GM23248 (cell line): ENCODE data around the gene ULK4. TPM values are rescaled to one million over a fixed set of nuclear protein-coding genes. Genes with fewer than 3 reads are reported as not detected.

ENCODE experiments used
- DNase-seq: peaks from one replicate; pipeline ENCODE4 v3.0.0-alpha.2; 2015
- H2AFZ ChIP-seq: fragments of 200-600 bp; sonication (generic); 2 replicates; pipeline ENCODE4 v1.6.1; 2016; ENCODE audit warnings: antibody characterized with exemption
- H3F3A ChIP-seq: fragments of 200-600 bp; sonication (generic); 2 replicates; pipeline ENCODE4 v1.6.1; 2016; ENCODE audit warnings: mild to moderate bottlenecking, antibody characterized with exemption, mixed run types; ENCODE audit not compliant: insufficient read depth
- H3K27ac ChIP-seq: fragments of 200-600 bp; sonication (generic); 2 replicates; pipeline ENCODE4 v1.5.1; 2016; ENCODE audit warnings: mild to moderate bottlenecking
- H3K27me3 ChIP-seq: fragments of 200-600 bp; sonication (generic); replicated peaks from 2 replicates; pipeline ENCODE4 v1.6.1; 2016; ENCODE audit warnings: mild to moderate bottlenecking; ENCODE audit not compliant: insufficient read depth
- H3K36me3 ChIP-seq: fragments of 200-600 bp; sonication (generic); 2 replicates; pipeline ENCODE4 v1.6.1; 2016; ENCODE audit warnings: low read depth, mild to moderate bottlenecking
- H3K4me1 ChIP-seq: fragments of 200-600 bp; sonication (generic); 2 replicates; pipeline ENCODE4 v1.6.1; 2016; ENCODE audit warnings: mild to moderate bottlenecking; ENCODE audit not compliant: insufficient read depth
- H3K4me2 ChIP-seq: fragments of 200-600 bp; sonication (generic); one replicate; pipeline ENCODE4 v1.6.1; 2016; ENCODE audit warnings: mild to moderate bottlenecking; ENCODE audit not compliant: unreplicated experiment
- H3K4me3 ChIP-seq: fragments of 200-600 bp; sonication (generic); 2 replicates; pipeline ENCODE4 v1.5.1; 2016; ENCODE audit warnings: mild to moderate bottlenecking
- H3K79me2 ChIP-seq: fragments of 200-600 bp; sonication (generic); 2 replicates; pipeline ENCODE4 v1.6.1; 2016; ENCODE audit warnings: mild to moderate bottlenecking; ENCODE audit not compliant: insufficient read depth
- H3K9ac ChIP-seq: fragments of 200-600 bp; sonication (generic); 2 replicates; pipeline ENCODE4 v1.6.1; 2016; ENCODE audit warnings: mild to moderate bottlenecking
- H3K9me2 ChIP-seq: fragments of 200-600 bp; sonication (generic); 2 replicates; pipeline ENCODE4 v1.6.1; 2016; ENCODE audit warnings: mixed run types, mild to moderate bottlenecking, moderate library complexity; ENCODE audit not compliant: insufficient read depth
- H3K9me3 ChIP-seq: fragments of 200-600 bp; sonication (generic); one replicate; pipeline ENCODE4 v1.6.1; 2017; ENCODE audit warnings: low read depth
- H4K20me1 ChIP-seq: fragments of 200-600 bp; sonication (generic); 2 replicates; pipeline ENCODE4 v1.6.0; 2016; ENCODE audit not compliant: insufficient read depth
- EZH2 ChIP-seq: fragments of 200-600 bp; sonication (generic); IDR thresholded peaks from 2 replicates; pipeline ENCODE4 v1.6.1; 2018; ENCODE audit warnings: antibody characterized with exemption, mild to moderate bottlenecking; ENCODE audit not compliant: insufficient read depth, poor library complexity, severe bottlenecking
- EZH2phosphoT487 ChIP-seq: fragments of 200-600 bp; sonication (generic); IDR thresholded peaks from 2 replicates; pipeline ENCODE4 v1.6.1; 2018; ENCODE audit warnings: antibody characterized with exemption, moderate library complexity, mild to moderate bottlenecking, low read depth; ENCODE audit not compliant: insufficient read depth
- WGBS, 2 experiments: methylation state at CpG; one replicate each; pipeline ENCODE4 v1.1.6; 2015 to 2017; ENCODE audit warnings: low lambda C conversion rate in 2 of 2, low coverage in 1 of 2; ENCODE audit errors: missing lambda C conversion rate in 2 of 2; 5-methylcytosine and 5-hydroxymethylcytosine counted together
- in situ Hi-C: fragments of 300-500 bp; cut with MboI; formaldehyde crosslinking; loops from 2 replicates; pipeline ENCODE4 v1.15.0; 2020
- polyA plus RNA-seq: library from polyadenylated mRNA; unstranded; fragments of >200 nt; fragmentation: Nextera tagmentation; extraction: Ambion mirVana; gene quantifications from 2 replicates; pipeline ENCODE4 v1.2.1, GENCODE V29; 2016
- total RNA-seq: library from RNA; depleted of rRNA; stranded (reverse); fragments of >200 nt; shearing (Covaris generic); gene quantifications from 2 replicates; pipeline ENCODE4 v1.2.3, GENCODE V29; 2014

ULK4 gene
- total and polyA plus RNA-seq, 2 experiments from 2014 or later: 3.5 to 20.3 TPM

DNA sequence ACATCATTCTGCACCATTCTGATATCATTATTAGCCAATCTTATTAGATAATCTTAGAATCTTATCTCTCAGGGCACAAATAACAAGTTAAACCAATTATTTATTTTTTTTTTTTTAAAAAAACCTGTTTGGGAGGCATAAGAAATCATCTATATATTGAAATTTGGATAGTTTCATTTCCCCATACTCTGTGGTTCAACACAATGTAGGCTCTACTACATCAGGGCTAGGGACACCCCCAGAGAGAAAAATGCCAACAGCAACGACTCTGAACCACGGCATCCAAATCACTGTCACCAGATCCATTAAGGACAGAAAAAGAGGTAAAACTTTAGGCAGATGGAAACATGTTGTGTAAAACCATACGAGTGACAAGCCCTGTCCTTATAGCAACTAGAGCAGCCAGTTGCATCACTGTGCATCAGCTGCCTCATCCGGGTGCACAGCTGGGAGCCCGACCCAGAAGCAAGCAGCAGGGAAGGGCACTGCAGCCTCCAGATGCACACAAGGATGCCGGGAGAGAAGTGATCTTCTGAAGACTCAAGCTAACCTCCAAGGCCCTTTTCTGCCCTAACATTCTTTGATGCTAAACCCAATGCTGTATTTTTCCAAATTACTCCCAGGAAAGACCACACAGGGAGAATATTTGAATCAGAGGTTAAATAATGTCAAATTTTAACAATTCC is 381.5 kb downstream of the ULK4 start:
- H3K9ac ChIP-seq: no peak overlapping the region
- no peaks in the 10 kb centered on the region for H3K79me2 ChIP-seq
- H4K20me1 ChIP-seq: no peaks in the 10 kb centered on the region
- no peak overlapping the region for H3K4me2 ChIP-seq
- H3K9me2 ChIP-seq: no peaks in the 10 kb centered on the region
- no peaks in the 10 kb centered on the region for H3F3A ChIP-seq
- H3K27me3 ChIP-seq: no peaks in the 10 kb centered on the region
- peak overlapping the region; percentile 36; the same call in 1 of the 2 replicates for H2AFZ ChIP-seq
- no peaks in the 10 kb centered on the region for H3K4me1 ChIP-seq
- no peak for TF ChIP-seq EZH2
- TF ChIP-seq EZH2phosphoT487: no peak
- H3K9me3 ChIP-seq: no peaks in the 10 kb centered on the region
- in situ Hi-C loops: no loop called here
- H3K36me3 ChIP-seq: no peaks in the 10 kb centered on the region
- no peak overlapping the region for H3K27ac ChIP-seq
- WGBS, 2 experiments: 44 to 46% methylated on average over 6 of the region's 6 CpGs
- no peak overlapping the region for H3K4me3 ChIP-seq
- peak; percentile 37 for DNase-seq

DNA sequence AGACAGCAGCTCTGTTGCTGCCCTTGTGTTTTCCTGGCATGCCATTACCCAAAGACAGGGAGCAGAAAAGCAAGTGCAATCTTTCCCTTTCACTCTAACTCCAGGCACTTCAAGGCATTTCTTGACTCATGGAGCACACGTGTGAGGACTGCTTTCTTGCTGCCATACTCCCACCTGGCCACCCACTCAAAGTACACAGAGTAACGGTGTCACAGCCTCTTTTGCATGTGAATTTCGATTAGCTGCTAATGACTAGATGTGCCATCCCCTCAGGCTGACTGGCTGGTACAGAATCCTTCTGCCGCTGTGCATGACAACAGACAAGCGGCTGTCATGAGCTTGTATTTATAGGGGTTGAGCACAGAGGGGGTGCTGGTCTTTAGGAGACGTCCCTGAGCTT is 382.0 kb downstream of the ULK4 start:
- Histone ChIP-seq H2AFZ (no peak overlapping the region), H3K4me2 (no peak overlapping the region), H3K27ac (no peak overlapping the region), H3K36me3 (no peaks in the 10 kb centered on the region), H3K4me3 (no peak overlapping the region), H3F3A (no peaks in the 10 kb centered on the region), H3K9ac (no peak overlapping the region), H3K9me3 (no peaks in the 10 kb centered on the region), H3K9me2 (no peaks in the 10 kb centered on the region), H4K20me1 (no peaks in the 10 kb centered on the region), H3K4me1 (no peaks in the 10 kb centered on the region), H3K27me3 (no peaks in the 10 kb centered on the region), H3K79me2 (no peaks in the 10 kb centered on the region)
- TF ChIP-seq EZH2phosphoT487 (no peak), EZH2 (no peak)
- 76% methylated on average over 6 of the region's 6 CpGs for WGBS, 2 experiments
- no peak for DNase-seq
- in situ Hi-C loops: no loop called here

DNA sequence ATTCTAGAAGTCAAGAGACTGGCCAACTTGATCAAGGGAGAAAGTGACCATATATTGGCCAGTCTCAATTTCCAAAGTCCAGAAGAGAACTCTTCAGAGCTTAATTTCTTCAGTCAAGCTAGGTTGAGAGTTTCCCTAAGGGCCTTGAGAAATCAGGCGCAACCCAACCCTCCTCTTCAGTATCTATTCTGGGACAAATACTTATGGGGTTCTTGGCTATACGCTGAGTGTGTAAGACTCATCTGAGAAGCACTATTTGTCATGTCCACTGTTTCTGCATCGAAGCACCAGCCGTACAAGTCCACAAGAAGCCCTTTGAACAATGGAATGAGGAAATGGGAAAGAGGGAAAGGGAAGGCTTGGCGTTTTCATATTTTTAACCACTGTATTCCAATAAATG is 383.1 kb downstream of the ULK4 start:
- no peak overlapping the region for H3K27ac ChIP-seq
- H4K20me1 ChIP-seq: no peaks in the 10 kb centered on the region
- no peaks in the 10 kb centered on the region for H3F3A ChIP-seq
- no peaks in the 10 kb centered on the region for H3K9me3 ChIP-seq
- no peaks in the 10 kb centered on the region for H3K27me3 ChIP-seq
- in situ Hi-C loops: no loop called here
- no peaks in the 10 kb centered on the region for H3K36me3 ChIP-seq
- TF ChIP-seq EZH2phosphoT487 (no peak), EZH2 (no peak)
- no peak overlapping the region for H2AFZ ChIP-seq
- H3K79me2 ChIP-seq: no peaks in the 10 kb centered on the region
- WGBS, 2 experiments: 87 to 90% methylated on average over 5 of the region's 5 CpGs
- no peak overlapping the region for H3K4me3 ChIP-seq
- H3K4me1 ChIP-seq: no peaks in the 10 kb centered on the region
- H3K9ac ChIP-seq: no peak overlapping the region
- H3K4me2 ChIP-seq: no peak overlapping the region
- no peak for DNase-seq
- no peaks in the 10 kb centered on the region for H3K9me2 ChIP-seq

DNA sequence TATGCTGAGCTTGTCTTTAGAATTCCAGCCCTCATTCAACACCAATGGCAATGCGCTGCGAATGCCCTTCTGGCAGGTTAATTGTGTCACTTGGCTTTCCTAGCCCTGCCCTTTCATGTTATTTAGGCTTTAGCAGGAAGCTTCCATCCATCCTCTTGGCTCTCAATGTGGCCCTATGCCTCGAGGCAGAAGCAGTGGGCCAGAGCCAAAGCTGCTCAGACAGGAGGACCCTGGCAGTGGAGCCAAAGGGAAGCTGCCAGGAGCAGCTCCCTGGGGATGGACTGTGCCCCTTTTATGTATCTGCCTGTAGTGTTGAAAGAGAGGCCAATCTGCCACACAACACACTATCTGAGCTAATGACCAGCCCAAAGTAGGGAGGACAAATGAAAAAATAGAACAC is 386.2 kb downstream of the ULK4 start:
- Histone ChIP-seq H3K27ac (no peak overlapping the region), H3K36me3 (no peaks in the 10 kb centered on the region), H3K79me2 (no peaks in the 10 kb centered on the region), H3K9ac (no peak overlapping the region), H3K9me2 (no peaks in the 10 kb centered on the region), H3K9me3 (no peaks in the 10 kb centered on the region), H2AFZ (no peak overlapping the region), H3K4me1 (no peaks in the 10 kb centered on the region), H3K4me3 (no peak overlapping the region), H3K4me2 (no peak overlapping the region), H4K20me1 (no peaks in the 10 kb centered on the region), H3F3A (no peaks in the 10 kb centered on the region), H3K27me3 (no peaks in the 10 kb centered on the region)
- in situ Hi-C loops: no loop called here
- no peak for DNase-seq
- TF ChIP-seq EZH2 (no peak), EZH2phosphoT487 (no peak)
- 27 to 44% methylated on average over 3 of the region's 3 CpGs for WGBS, 2 experiments

DNA sequence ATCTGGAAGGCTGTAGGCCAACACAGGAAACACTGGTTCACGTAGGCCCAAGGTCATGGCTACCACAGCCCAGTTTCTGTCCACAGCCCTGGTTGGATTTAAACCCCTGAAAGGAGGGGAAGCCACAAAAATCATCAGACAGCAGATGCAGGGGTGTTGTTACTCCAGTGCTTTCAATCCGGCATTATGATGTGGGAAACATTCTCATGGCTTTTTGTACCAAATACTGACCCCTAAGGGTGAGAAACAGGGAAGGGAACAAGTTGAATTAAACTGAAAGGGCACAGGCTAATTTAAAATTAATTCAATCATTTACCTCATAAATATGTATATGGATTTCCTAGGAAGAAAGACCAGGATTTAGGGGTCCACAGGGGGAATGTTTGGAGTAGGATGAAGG is 387.0 kb downstream of the ULK4 start:
- WGBS, 2 experiments: 58 to 62% methylated on average over 2 of the region's 2 CpGs
- no peaks in the 10 kb centered on the region for H4K20me1 ChIP-seq
- no peak overlapping the region for H3K9ac ChIP-seq
- no peaks in the 10 kb centered on the region for H3F3A ChIP-seq
- no peaks in the 10 kb centered on the region for H3K27me3 ChIP-seq
- in situ Hi-C loops: no loop called here
- H3K79me2 ChIP-seq: no peaks in the 10 kb centered on the region
- H2AFZ ChIP-seq: no peak overlapping the region
- DNase-seq: no peak
- no peak overlapping the region for H3K4me2 ChIP-seq
- no peaks in the 10 kb centered on the region for H3K4me1 ChIP-seq
- no peaks in the 10 kb centered on the region for H3K36me3 ChIP-seq
- no peak overlapping the region for H3K27ac ChIP-seq
- no peaks in the 10 kb centered on the region for H3K9me3 ChIP-seq
- H3K9me2 ChIP-seq: no peaks in the 10 kb centered on the region
- no peak overlapping the region for H3K4me3 ChIP-seq
- TF ChIP-seq EZH2phosphoT487: no peak
- no peak for TF ChIP-seq EZH2
